Central memory CD8-positive, alpha-beta T cell (primary cell): ENCODE data around the gene RPRD1B.

Experiments
- ATAC-seq: fragments of 150-1000 bp; cut with Tn5 transposase; replicated peaks from 2 replicates; pipeline ENCODE4 v1.10.0; 2022; ENCODE audit warnings: mild to moderate bottlenecking, moderate FRiP score, moderate number of reproducible peaks; ENCODE audit not compliant: poor library complexity, severe bottlenecking; ENCODE audit errors: extremely low read depth
- DNase-seq, 2 donors: peaks; one replicate each; pipeline ENCODE4 v3.0.0; 2021; ENCODE audit warnings: low spot score in 2 of 2
- H3K27ac Mint-ChIP-seq: one replicate; pipeline ENCODE4 v1.8.0; 2022; ENCODE audit warnings: low read depth, mild to moderate bottlenecking, moderate library complexity, mixed read lengths
- H3K27me3 Mint-ChIP-seq: one replicate; pipeline ENCODE4 v1.8.0; 2022; ENCODE audit warnings: mixed read lengths
- H3K36me3 Mint-ChIP-seq: one replicate; pipeline ENCODE4 v1.8.0; 2022; ENCODE audit warnings: mild to moderate bottlenecking, moderate library complexity, mixed read lengths; ENCODE audit not compliant: insufficient read depth
- H3K4me1 Mint-ChIP-seq: one replicate; pipeline ENCODE4 v1.8.0; 2022; ENCODE audit warnings: mixed read lengths
- H3K4me3 Mint-ChIP-seq: one replicate; pipeline ENCODE4 v1.8.0; 2022; ENCODE audit warnings: mild to moderate bottlenecking, moderate library complexity, mixed read lengths
- H3K9me3 Mint-ChIP-seq: one replicate; pipeline ENCODE4 v1.8.0; 2022; ENCODE audit warnings: mixed read lengths

Gene RPRD1B

GRCh38 chr20:37992802-37993409, 40.6 kb upstream of the RPRD1B start:
- no peak overlapping the region for H3K27ac Mint-ChIP-seq
- peaks cover 24% of the 10 kb centered on the region for H3K36me3 Mint-ChIP-seq
- H3K4me1 Mint-ChIP-seq, result peaks cover 9% of the 10 kb centered on the region
- H3K9me3 Mint-ChIP-seq, result no peaks in the 10 kb centered on the region
- no peaks in the 10 kb centered on the region for H3K27me3 Mint-ChIP-seq
- no peak overlapping the region for H3K4me3 Mint-ChIP-seq
- ATAC-seq (no peak), DNase-seq (no peak)

- H3K27ac Mint-ChIP-seq, result no peak overlapping the region
- H3K4me3 Mint-ChIP-seq, result no peak overlapping the region
- H3K9me3 Mint-ChIP-seq, result no peaks in the 10 kb centered on the region
- H3K27me3 Mint-ChIP-seq, result no peaks in the 10 kb centered on the region
- no peak for ATAC-seq
- H3K4me1 Mint-ChIP-seq, result peaks cover 9% of the 10 kb centered on the region
- DNase-seq, result no peak
- peaks cover 32% of the 10 kb centered on the region for H3K36me3 Mint-ChIP-seq
These were observed 39.0 kb upstream of the RPRD1B start for GRCh38 chr20:37994512-37994911.

GRCh38 chr20:37995856-37996605, 37.5 kb upstream of the RPRD1B start:
- ATAC-seq (no peak), DNase-seq (no peak)
- H3K27me3 Mint-ChIP-seq, result no peaks in the 10 kb centered on the region
- no peaks in the 10 kb centered on the region for H3K9me3 Mint-ChIP-seq
- no peak overlapping the region for H3K27ac Mint-ChIP-seq
- peaks cover 37% of the 10 kb centered on the region for H3K36me3 Mint-ChIP-seq
- H3K4me3 Mint-ChIP-seq, result no peak overlapping the region
- H3K4me1 Mint-ChIP-seq, result peaks cover 2% of the 10 kb centered on the region

GRCh38 chr20:37997516-37997915, 36.0 kb upstream of the RPRD1B start:
- ATAC-seq, result no peak
- Mint-ChIP-seq H3K27ac (no peak overlapping the region), H3K27me3 (no peaks in the 10 kb centered on the region), H3K4me1 (no peaks in the 10 kb centered on the region), H3K36me3 (peaks cover 45% of the 10 kb centered on the region), H3K4me3 (no peak overlapping the region), H3K9me3 (no peaks in the 10 kb centered on the region)
- no peak for DNase-seq

GRCh38 chr20:37999526-38000263, 33.9 kb upstream of the RPRD1B start:
- ATAC-seq, result no peak
- Mint-ChIP-seq H3K27me3 (no peaks in the 10 kb centered on the region), H3K4me1 (no peaks in the 10 kb centered on the region), H3K36me3 (peaks cover 51% of the 10 kb centered on the region), H3K4me3 (no peak overlapping the region), H3K27ac (no peak overlapping the region), H3K9me3 (no peaks in the 10 kb centered on the region)
- no peak for DNase-seq

GRCh38 chr20:38000293-38000692, 33.3 kb upstream of the RPRD1B start:
- H3K27me3 Mint-ChIP-seq, result no peaks in the 10 kb centered on the region
- H3K4me1 Mint-ChIP-seq, result no peaks in the 10 kb centered on the region
- DNase-seq, result no peak
- no peak overlapping the region for H3K27ac Mint-ChIP-seq
- H3K4me3 Mint-ChIP-seq, result no peak overlapping the region
- H3K9me3 Mint-ChIP-seq, result no peaks in the 10 kb centered on the region
- H3K36me3 Mint-ChIP-seq, result peaks cover 50% of the 10 kb centered on the region
- ATAC-seq, result no peak

- ATAC-seq (no peak), DNase-seq (no peak)
- H3K9me3 Mint-ChIP-seq, result no peaks in the 10 kb centered on the region
- H3K4me3 Mint-ChIP-seq, result no peak overlapping the region
- H3K27ac Mint-ChIP-seq, result no peak overlapping the region
- peaks cover 1% of the 10 kb centered on the region for H3K4me1 Mint-ChIP-seq
- H3K27me3 Mint-ChIP-seq, result no peaks in the 10 kb centered on the region
- peaks cover 49% of the 10 kb centered on the region for H3K36me3 Mint-ChIP-seq
These were observed 32.2 kb upstream of the RPRD1B start for GRCh38 chr20:38001173-38001875.

GRCh38 chr20:38001981-38002380, 31.6 kb upstream of the RPRD1B start:
- Mint-ChIP-seq H3K4me1 (peaks cover 6% of the 10 kb centered on the region), H3K9me3 (no peaks in the 10 kb centered on the region), H3K36me3 (peaks cover 45% of the 10 kb centered on the region), H3K27ac (no peak overlapping the region), H3K27me3 (no peaks in the 10 kb centered on the region), H3K4me3 (no peak overlapping the region)
- DNase-seq, result no peak
- no peak for ATAC-seq

GRCh38 chr20:38002422-38002821, 31.1 kb upstream of the RPRD1B start:
- ATAC-seq, result no peak
- no peak for DNase-seq
- Mint-ChIP-seq H3K36me3 (peaks cover 40% of the 10 kb centered on the region), H3K9me3 (no peaks in the 10 kb centered on the region), H3K4me3 (no peak overlapping the region), H3K27me3 (no peaks in the 10 kb centered on the region), H3K27ac (no peak overlapping the region), H3K4me1 (peaks cover 6% of the 10 kb centered on the region)

- ATAC-seq, result no peak
- H3K4me1 Mint-ChIP-seq, result peaks cover 13% of the 10 kb centered on the region
- H3K27ac Mint-ChIP-seq, result peak overlapping the region; percentile 12
- H3K4me3 Mint-ChIP-seq, result no peak overlapping the region
- no peaks in the 10 kb centered on the region for H3K27me3 Mint-ChIP-seq
- DNase-seq, result no peak
- H3K9me3 Mint-ChIP-seq, result no peaks in the 10 kb centered on the region
- peaks cover 28% of the 10 kb centered on the region for H3K36me3 Mint-ChIP-seq
These were observed 29.1 kb upstream of the RPRD1B start for GRCh38 chr20:38004416-38004815.

GRCh38 chr20:38005903-38006302, 27.6 kb upstream of the RPRD1B start:
- Mint-ChIP-seq H3K4me3 (no peak overlapping the region), H3K4me1 (peaks cover 13% of the 10 kb centered on the region), H3K27me3 (no peaks in the 10 kb centered on the region), H3K9me3 (no peaks in the 10 kb centered on the region), H3K36me3 (peaks cover 24% of the 10 kb centered on the region), H3K27ac (no peak overlapping the region)
- DNase-seq (no peak), ATAC-seq (no peak)

GRCh38 chr20:38007526-38007925, 26.0 kb upstream of the RPRD1B start:
- peaks cover 22% of the 10 kb centered on the region for H3K36me3 Mint-ChIP-seq
- no peak overlapping the region for H3K4me3 Mint-ChIP-seq
- DNase-seq (no peak), ATAC-seq (no peak)
- peaks cover 22% of the 10 kb centered on the region for H3K4me1 Mint-ChIP-seq
- no peaks in the 10 kb centered on the region for H3K27me3 Mint-ChIP-seq
- H3K9me3 Mint-ChIP-seq, result no peaks in the 10 kb centered on the region
- H3K27ac Mint-ChIP-seq, result no peak overlapping the region
